ENCODE data around the gene MYH13. TPM values are rescaled to one million over a fixed set of nuclear protein-coding genes. Genes with fewer than 3 reads are reported as not detected.

MYH13 gene
- total RNA-seq: not detected

GRCh38 chr17:10372906-10373305, at the start of gene MYH13:
TSS of gene MYH13 (minus strand) at chr17:10373006. CDS start at chr17:10364530, 8,476 bp downstream.
- Mint-ChIP-seq H3K4me3 (no peak within 1 kb of the TSS), H3K36me3 (no peaks in the 10 kb centered on the region), H3K27me3 (peaks cover 7% of the 10 kb centered on the region), H3K9me3 (no peaks in the 10 kb centered on the region), H3K27ac (no peak within 1 kb of the TSS), H3K4me1 (no peaks in the 10 kb centered on the region)
- DNase-seq: no peak

- Mint-ChIP-seq H3K4me3 (no peak within 1 kb of the TSS), H3K27ac (no peak within 1 kb of the TSS), H3K9me3 (no peaks in the 10 kb centered on the region), H3K27me3 (peaks cover 24% of the 10 kb centered on the region), H3K4me1 (no peaks in the 10 kb centered on the region), H3K36me3 (no peaks in the 10 kb centered on the region)
- DNase-seq: no peak
Observed at GRCh38 chr17:10421900-10422542, 49.2 kb upstream of the MYH13 start, which contains the start of gene MYH8. TSS of gene MYH8 (minus strand) at chr17:10421950. CDS start at chr17:10420227, 1,723 bp downstream.

GRCh38 chr17:10421211-10421610, 48.4 kb upstream of the MYH13 start:
- Mint-ChIP-seq H3K27me3 (peaks cover 17% of the 10 kb centered on the region), H3K9me3 (no peaks in the 10 kb centered on the region), H3K36me3 (no peaks in the 10 kb centered on the region), H3K27ac (no peak overlapping the region), H3K4me3 (no peak overlapping the region), H3K4me1 (no peaks in the 10 kb centered on the region)
- no peak for DNase-seq

- no peak for DNase-seq
- Mint-ChIP-seq H3K36me3 (no peaks in the 10 kb centered on the region), H3K4me3 (no peak overlapping the region), H3K4me1 (no peaks in the 10 kb centered on the region), H3K27me3 (peaks cover 21% of the 10 kb centered on the region), H3K9me3 (no peaks in the 10 kb centered on the region), H3K27ac (no peak overlapping the region)
Observed at GRCh38 chr17:10420811-10421210, 48.0 kb upstream of the MYH13 start.

GRCh38 chr17:10417431-10417830, 44.6 kb upstream of the MYH13 start:
- H3K4me3 Mint-ChIP-seq: no peak overlapping the region
- peaks cover 13% of the 10 kb centered on the region for H3K27me3 Mint-ChIP-seq
- DNase-seq: no peak
- no peak overlapping the region for H3K27ac Mint-ChIP-seq
- no peaks in the 10 kb centered on the region for H3K9me3 Mint-ChIP-seq
- H3K36me3 Mint-ChIP-seq: no peaks in the 10 kb centered on the region
- H3K4me1 Mint-ChIP-seq: no peaks in the 10 kb centered on the region

- Mint-ChIP-seq H3K36me3 (no peaks in the 10 kb centered on the region), H3K4me3 (no peak overlapping the region), H3K27me3 (peaks cover 8% of the 10 kb centered on the region), H3K9me3 (no peaks in the 10 kb centered on the region), H3K27ac (no peak overlapping the region), H3K4me1 (no peaks in the 10 kb centered on the region)
- DNase-seq: no peak
Observed at GRCh38 chr17:10415161-10415560, 42.4 kb upstream of the MYH13 start.

- H3K4me3 Mint-ChIP-seq: no peak overlapping the region
- no peaks in the 10 kb centered on the region for H3K36me3 Mint-ChIP-seq
- H3K9me3 Mint-ChIP-seq: no peaks in the 10 kb centered on the region
- peaks cover 11% of the 10 kb centered on the region for H3K27me3 Mint-ChIP-seq
- DNase-seq: no peak
- H3K27ac Mint-ChIP-seq: no peak overlapping the region
- H3K4me1 Mint-ChIP-seq: no peaks in the 10 kb centered on the region
Observed at GRCh38 chr17:10403589-10403988, 30.8 kb upstream of the MYH13 start.

GRCh38 chr17:10398352-10398751, 25.5 kb upstream of the MYH13 start:
- no peaks in the 10 kb centered on the region for H3K4me1 Mint-ChIP-seq

GRCh38 chr17:10396524-10397163, 23.8 kb upstream of the MYH13 start:
- Mint-ChIP-seq H3K4me3 (no peak overlapping the region), H3K36me3 (no peaks in the 10 kb centered on the region), H3K27me3 (peaks cover 24% of the 10 kb centered on the region), H3K9me3 (no peaks in the 10 kb centered on the region), H3K27ac (no peak overlapping the region), H3K4me1 (no peaks in the 10 kb centered on the region)
- no peak for DNase-seq

More at GRCh38 chr17:10398352-10398751, 25.5 kb upstream of the MYH13 start:
- H3K9me3 Mint-ChIP-seq: no peaks in the 10 kb centered on the region
- peaks cover 14% of the 10 kb centered on the region for H3K27me3 Mint-ChIP-seq
- H3K36me3 Mint-ChIP-seq: no peaks in the 10 kb centered on the region
- no peak overlapping the region for H3K4me3 Mint-ChIP-seq
- H3K27ac Mint-ChIP-seq: no peak overlapping the region
- no peak for DNase-seq

GRCh38 chr17:10394201-10394887, 21.5 kb upstream of the MYH13 start:
- Mint-ChIP-seq H3K9me3 (no peaks in the 10 kb centered on the region), H3K4me3 (no peak overlapping the region), H3K36me3 (no peaks in the 10 kb centered on the region), H3K27ac (no peak overlapping the region), H3K27me3 (peaks cover 29% of the 10 kb centered on the region), H3K4me1 (no peaks in the 10 kb centered on the region)
- DNase-seq: no peak

GRCh38 chr17:10392880-10393279, 20.1 kb upstream of the MYH13 start:
- H3K36me3 Mint-ChIP-seq: no peaks in the 10 kb centered on the region
- H3K27ac Mint-ChIP-seq: no peak overlapping the region
- H3K4me1 Mint-ChIP-seq: no peaks in the 10 kb centered on the region
- no peak overlapping the region for H3K4me3 Mint-ChIP-seq
- peaks cover 26% of the 10 kb centered on the region for H3K27me3 Mint-ChIP-seq
- DNase-seq: no peak
- H3K9me3 Mint-ChIP-seq: peaks cover 2% of the 10 kb centered on the region

- Mint-ChIP-seq H3K4me1 (no peaks in the 10 kb centered on the region), H3K27ac (no peak overlapping the region), H3K27me3 (peaks cover 4% of the 10 kb centered on the region), H3K4me3 (no peak overlapping the region), H3K36me3 (no peaks in the 10 kb centered on the region), H3K9me3 (peaks cover 2% of the 10 kb centered on the region)
- DNase-seq: no peak
Observed at GRCh38 chr17:10385871-10386270, 13.1 kb upstream of the MYH13 start.

- no peak overlapping the region for H3K4me3 Mint-ChIP-seq
- H3K27ac Mint-ChIP-seq: no peak overlapping the region
- no peaks in the 10 kb centered on the region for H3K27me3 Mint-ChIP-seq
- no peak for DNase-seq
- peaks cover 2% of the 10 kb centered on the region for H3K9me3 Mint-ChIP-seq
- H3K36me3 Mint-ChIP-seq: no peaks in the 10 kb centered on the region
- no peaks in the 10 kb centered on the region for H3K4me1 Mint-ChIP-seq
Observed at GRCh38 chr17:10384175-10384574, 11.4 kb upstream of the MYH13 start.

- no peak overlapping the region for H3K4me3 Mint-ChIP-seq
- no peak for DNase-seq
- no peak overlapping the region for H3K27ac Mint-ChIP-seq
- no peaks in the 10 kb centered on the region for H3K27me3 Mint-ChIP-seq
- no peaks in the 10 kb centered on the region for H3K36me3 Mint-ChIP-seq
- no peaks in the 10 kb centered on the region for H3K9me3 Mint-ChIP-seq
- no peaks in the 10 kb centered on the region for H3K4me1 Mint-ChIP-seq
Observed at GRCh38 chr17:10380631-10381408, 8.0 kb upstream of the MYH13 start.

- no peak for DNase-seq
- peaks cover 7% of the 10 kb centered on the region for H3K27me3 Mint-ChIP-seq
- no peak overlapping the region for H3K27ac Mint-ChIP-seq
- no peaks in the 10 kb centered on the region for H3K9me3 Mint-ChIP-seq
- no peaks in the 10 kb centered on the region for H3K36me3 Mint-ChIP-seq
- no peaks in the 10 kb centered on the region for H3K4me1 Mint-ChIP-seq
- H3K4me3 Mint-ChIP-seq: no peak overlapping the region
Observed at GRCh38 chr17:10370016-10370608, 2.7 kb downstream of the MYH13 start.

Data from activated naive CD8-positive, alpha-beta T cell treated with anti-CD3 and anti-CD28 coated beads for 36 hours (primary cell).